ENCODE measurements around the gene KIF1A. TPM values are rescaled to one million over a fixed set of nuclear protein-coding genes. Genes with fewer than 3 reads are reported as not detected.

KIF1A gene
- total RNA-seq, 6 experiments from 2014 or later, result not detected

GRCh38 chr2:240794178-240794721 lies 25.8 kb downstream of the KIF1A start:
- Mint-ChIP-seq H3K27me3 (ENCODE audit: insufficient read depth) (peaks cover 40% of the 10 kb centered on the region), H3K4me1 (ENCODE audit: low read depth) (no peaks in the 10 kb centered on the region), H3K4me3 (no peak overlapping the region), H3K36me3 (ENCODE audit: low read depth) (no peaks in the 10 kb centered on the region), H3K27ac (no peak overlapping the region), H3K9me3 (no peaks in the 10 kb centered on the region)
- no peak for TF ChIP-seq CTCF (IDR thresholded peaks at IDR 0.05)
- DNase-seq, result no peak

GRCh38 chr2:240793313-240794177 lies 26.5 kb downstream of the KIF1A start:
- no peak for TF ChIP-seq CTCF (IDR thresholded peaks at IDR 0.05)
- H3K4me1 Mint-ChIP-seq (ENCODE audit: low read depth), result no peaks in the 10 kb centered on the region
- H3K4me3 Mint-ChIP-seq, result no peak overlapping the region
- H3K27me3 Mint-ChIP-seq (ENCODE audit: insufficient read depth), result peaks cover 39% of the 10 kb centered on the region
- no peak overlapping the region for H3K27ac Mint-ChIP-seq
- DNase-seq, result no peak
- no peaks in the 10 kb centered on the region for H3K9me3 Mint-ChIP-seq
- no peaks in the 10 kb centered on the region for H3K36me3 Mint-ChIP-seq (ENCODE audit: low read depth)

- Mint-ChIP-seq H3K27ac (no peak overlapping the region), H3K27me3 (ENCODE audit: insufficient read depth) (peaks cover 36% of the 10 kb centered on the region), H3K9me3 (no peaks in the 10 kb centered on the region), H3K4me1 (ENCODE audit: low read depth) (no peaks in the 10 kb centered on the region), H3K36me3 (ENCODE audit: low read depth) (no peaks in the 10 kb centered on the region), H3K4me3 (no peak overlapping the region)
- DNase-seq, result no peak
- TF ChIP-seq CTCF (IDR thresholded peaks at IDR 0.05), result no peak
Observed at GRCh38 chr2:240792629-240793312, 27.2 kb downstream of the KIF1A start.

GRCh38 chr2:240791821-240792628 lies 28.0 kb downstream of the KIF1A start:
- H3K27ac Mint-ChIP-seq, result no peak overlapping the region
- DNase-seq, result no peak
- no peaks in the 10 kb centered on the region for H3K9me3 Mint-ChIP-seq
- H3K27me3 Mint-ChIP-seq (ENCODE audit: insufficient read depth), result peaks cover 35% of the 10 kb centered on the region
- H3K36me3 Mint-ChIP-seq (ENCODE audit: low read depth), result no peaks in the 10 kb centered on the region
- no peak for TF ChIP-seq CTCF (IDR thresholded peaks at IDR 0.05)
- H3K4me3 Mint-ChIP-seq, result no peak overlapping the region
- H3K4me1 Mint-ChIP-seq (ENCODE audit: low read depth), result no peaks in the 10 kb centered on the region

GRCh38 chr2:240791221-240791800 lies 28.7 kb downstream of the KIF1A start:
- peaks cover 28% of the 10 kb centered on the region for H3K27me3 Mint-ChIP-seq (ENCODE audit: insufficient read depth)
- no peaks in the 10 kb centered on the region for H3K36me3 Mint-ChIP-seq (ENCODE audit: low read depth)
- no peak overlapping the region for H3K4me3 Mint-ChIP-seq
- H3K9me3 Mint-ChIP-seq, result no peaks in the 10 kb centered on the region
- H3K27ac Mint-ChIP-seq, result no peak overlapping the region
- no peaks in the 10 kb centered on the region for H3K4me1 Mint-ChIP-seq (ENCODE audit: low read depth)
- DNase-seq, result no peak
- TF ChIP-seq CTCF (IDR thresholded peaks at IDR 0.05), result no peak
